Esophagus (tissue), 2 donors: Measurements from ENCODE around the gene USP2. TPM values are rescaled to one million over a fixed set of nuclear protein-coding genes. Genes with fewer than 3 reads are reported as not detected.
A peak's percentile ranks its signal among the peaks of the same experiment; 100 is the strongest.

Experiments
- H3K27ac ChIP-seq, 2 donors: one replicate each; pipeline ENCODE4 v1.5.1; 2013; ENCODE audit warnings: low read depth in 2 of 2, mild to moderate bottlenecking in 2 of 2, inconsistent platforms in 1 of 2, low read length in 1 of 2, moderate library complexity in 1 of 2
- H3K27me3 ChIP-seq, 2 donors: one replicate each; pipeline ENCODE4 v1.6.1; 2013; ENCODE audit warnings: low read length in 2 of 2, control low read depth in 1 of 2, mild to moderate bottlenecking in 1 of 2; ENCODE audit not compliant: insufficient read depth in 2 of 2, control insufficient read depth in 1 of 2
- H3K36me3 ChIP-seq, 2 donors: one replicate each; pipeline ENCODE4 v1.6.1; 2013; ENCODE audit warnings: low read length in 1 of 2; ENCODE audit not compliant: control insufficient read depth in 2 of 2, insufficient read depth in 2 of 2
- H3K4me1 ChIP-seq, 2 donors: one replicate each; pipeline ENCODE4 v1.6.1; 2013; ENCODE audit warnings: low read length in 1 of 2; ENCODE audit not compliant: control insufficient read depth in 2 of 2, insufficient read depth in 2 of 2
- H3K4me3 ChIP-seq, 2 donors: one replicate each; pipeline ENCODE4 v1.5.1; 2013; ENCODE audit warnings: low read length in 2 of 2, mild to moderate bottlenecking in 2 of 2, low read depth in 1 of 2, moderate library complexity in 1 of 2
- H3K9me3 ChIP-seq, 2 donors: one replicate each; pipeline ENCODE4 v1.6.1; 2013; ENCODE audit warnings: mild to moderate bottlenecking in 2 of 2, low read depth in 1 of 2, low read length in 1 of 2, moderate library complexity in 1 of 2; ENCODE audit not compliant: control insufficient read depth in 2 of 2, insufficient read depth in 1 of 2
- WGBS, 2 donors: extraction: QIAGEN DNeasy Blood & Tissue Kit; methylation state at CpG; one replicate each; pipeline ENCODE4 v1.1.7; 2013; 5-methylcytosine and 5-hydroxymethylcytosine counted together
- polyA plus RNA-seq, 2 donors: library from polyadenylated mRNA; stranded (reverse); fragments of 200-250 nt; gene quantifications; one replicate each; pipeline ENCODE4 v1.2.3, GENCODE V29; 2013
- donor health status: healthy with polysubstance abuse.
- donor health status: Bipolar disorder and iron deficiency.

The USP2 gene
- polyA plus RNA-seq, 2 donors = 2.1 to 4.9 TPM

DNA sequence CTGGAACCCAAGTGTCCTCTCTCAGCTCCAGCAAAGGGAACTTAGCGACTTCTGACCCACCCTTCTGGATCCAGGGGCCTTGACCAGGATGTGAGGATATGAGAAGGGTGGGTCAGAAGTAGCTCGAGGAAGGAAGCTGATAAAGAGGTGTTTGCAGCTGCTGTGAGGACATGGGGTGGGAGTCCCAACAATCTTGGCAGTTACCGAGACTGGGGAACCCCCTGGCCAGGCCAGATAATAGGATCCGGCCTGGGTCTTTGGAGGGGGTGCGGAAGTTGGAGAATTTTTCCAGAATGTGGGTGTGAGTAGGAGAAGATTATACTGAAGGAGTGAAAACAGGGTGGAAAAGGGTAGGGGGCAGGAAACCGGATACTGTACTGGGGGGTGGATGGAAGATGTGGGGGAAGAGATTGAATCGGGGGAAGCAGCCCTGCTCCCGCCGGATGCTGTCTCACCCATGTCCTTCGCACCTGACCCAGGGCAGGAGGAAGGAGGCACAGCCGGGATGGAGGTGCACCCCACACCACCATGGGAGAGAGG lies 61.7 kb downstream of the USP2 start:
- Histone ChIP-seq H3K4me3 (no peak overlapping the region), H3K4me1 (peaks cover 9 to 25% of the 10 kb centered on the region in 2 donors), H3K27me3 (no peaks in the 10 kb centered on the region), H3K9me3 (no peaks in the 10 kb centered on the region), H3K36me3 (peaks cover 0 to 2% of the 10 kb centered on the region in 2 donors), H3K27ac (peak overlapping the region; percentile 89 to 92)
- WGBS, 2 donors = 56 to 61% methylated on average over 11 of the region's 11 CpGs

DNA sequence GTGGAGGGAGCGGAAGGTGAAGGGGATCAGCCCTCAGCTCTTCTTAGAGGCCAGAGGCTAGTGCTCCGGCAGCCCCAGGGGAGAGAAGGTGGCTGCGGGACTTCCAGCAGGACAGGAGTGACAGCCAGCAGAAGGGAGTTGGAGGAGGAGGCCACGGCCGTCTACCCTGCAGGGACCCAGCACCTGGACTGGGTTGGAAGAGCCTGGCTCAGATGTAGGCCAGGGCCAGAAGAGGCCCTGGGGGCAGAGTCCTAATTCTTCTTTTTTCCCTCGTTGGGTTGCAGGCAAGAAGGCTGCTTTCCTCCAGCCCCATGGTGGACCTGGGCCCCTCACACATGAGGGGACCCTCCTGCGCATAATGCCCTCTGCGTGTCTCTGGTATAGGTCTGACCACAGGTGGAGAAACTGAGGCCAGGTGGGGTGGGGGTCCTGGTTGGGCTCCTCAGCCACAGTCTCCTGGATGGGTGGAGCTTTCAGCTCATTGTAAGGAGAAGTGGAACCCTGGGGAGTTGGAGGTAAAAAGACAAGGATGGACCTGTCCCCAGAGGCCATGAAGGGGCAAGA lies 62.3 kb downstream of the USP2 start:
- H3K4me1 ChIP-seq = peaks cover 9 to 25% of the 10 kb centered on the region in 2 donors
- no peaks in the 10 kb centered on the region for H3K9me3 ChIP-seq
- 68 to 80% methylated on average over 8 of the region's 8 CpGs for WGBS, 2 donors
- peaks cover 0 to 4% of the 10 kb centered on the region in 2 donors for H3K36me3 ChIP-seq
- H3K27ac ChIP-seq = peak overlapping the region; percentile 89 to 92
- H3K27me3 ChIP-seq = no peaks in the 10 kb centered on the region
- no peak overlapping the region for H3K4me3 ChIP-seq

DNA sequence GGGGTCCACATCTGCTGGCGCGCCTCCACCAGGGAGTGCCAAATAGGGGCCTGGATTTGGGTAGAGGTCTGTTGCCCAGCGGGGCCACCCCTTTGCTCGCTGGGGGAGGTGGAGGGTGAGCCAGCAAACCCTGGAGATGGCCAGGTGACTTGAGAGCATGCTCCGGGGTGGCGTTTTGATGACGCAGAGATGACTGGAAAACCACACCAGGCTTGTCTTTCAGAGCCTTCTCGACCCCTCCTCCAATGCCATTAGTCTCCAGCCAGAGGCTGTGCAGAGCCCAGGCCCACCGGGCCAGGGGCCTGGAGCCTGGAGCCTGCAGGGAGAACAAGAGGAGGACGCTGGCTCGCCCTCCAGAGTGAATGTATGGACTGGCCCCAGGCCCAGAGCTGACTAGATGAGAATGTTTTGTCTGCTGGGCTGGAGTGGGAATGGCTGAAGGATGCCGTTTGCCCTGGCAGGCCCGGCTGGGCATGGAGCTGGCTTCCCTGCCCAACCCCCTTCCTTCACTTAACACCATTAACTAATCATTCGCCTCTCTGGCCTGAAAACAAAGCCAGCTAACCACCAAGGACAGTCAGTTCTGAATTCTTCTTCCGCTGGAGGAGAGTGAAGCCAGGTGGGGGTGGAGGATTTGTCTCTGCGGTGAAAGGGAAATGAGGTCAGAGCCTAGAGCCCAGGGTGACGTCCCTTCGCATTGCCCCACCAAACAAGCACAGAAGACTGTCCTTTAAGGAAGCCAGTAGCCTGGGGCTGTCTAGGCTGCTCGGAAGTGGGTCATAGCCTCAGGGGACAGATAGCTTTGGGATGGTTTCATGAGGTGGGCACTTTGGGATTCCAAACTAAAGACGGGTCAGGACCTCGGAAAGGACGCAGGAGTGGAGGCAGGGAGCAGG lies 63.0 kb downstream of the USP2 start:
- Histone ChIP-seq H3K27ac (peak overlapping the region; percentile 89 to 92), H3K36me3 (peaks cover 0 to 4% of the 10 kb centered on the region in 2 donors), H3K4me1 (peaks cover 9 to 25% of the 10 kb centered on the region in 2 donors), H3K27me3 (no peaks in the 10 kb centered on the region), H3K4me3 (no peak overlapping the region), H3K9me3 (no peaks in the 10 kb centered on the region)
- WGBS, 2 donors = 46 to 61% methylated on average over 22 of the region's 22 CpGs

DNA sequence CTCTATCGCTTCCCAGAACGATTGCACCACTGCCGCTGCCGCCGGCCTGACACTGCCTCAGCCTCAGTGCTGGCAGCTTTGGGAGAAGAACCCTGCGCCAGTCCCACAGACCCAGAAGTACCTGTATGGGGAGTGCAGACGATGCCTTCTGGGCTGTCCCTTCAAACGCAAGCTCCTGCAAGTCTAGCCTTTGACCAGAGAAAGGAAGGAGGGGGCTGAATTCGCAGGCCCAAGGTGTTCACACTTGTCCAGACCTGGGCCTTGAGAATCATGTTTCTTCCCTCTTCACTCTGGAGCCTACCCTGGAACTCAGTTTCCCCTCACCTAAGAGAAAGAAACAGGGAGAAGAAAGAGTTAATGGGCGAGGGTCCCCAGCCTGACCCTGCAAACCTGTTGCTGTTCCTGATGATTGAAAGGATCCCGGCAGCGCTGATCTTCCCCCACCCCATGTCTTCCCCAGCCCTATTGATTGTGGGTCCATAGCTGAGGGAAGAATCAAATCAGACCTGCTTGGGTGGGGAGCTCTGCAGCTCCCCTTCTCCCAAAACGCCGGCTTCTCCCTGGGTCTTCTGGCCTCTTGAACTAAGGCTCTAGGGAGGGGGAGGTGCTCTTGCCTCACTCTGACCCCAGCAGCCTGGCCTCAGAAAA lies 63.8 kb downstream of the USP2 start:
- Histone ChIP-seq H3K36me3 (peaks cover 0 to 4% of the 10 kb centered on the region in 2 donors), H3K27me3 (no peaks in the 10 kb centered on the region), H3K4me3 (peak overlapping the region; percentile 13 to 57), H3K9me3 (no peaks in the 10 kb centered on the region), H3K27ac (peak overlapping the region; percentile 89 to 92), H3K4me1 (peaks cover 9 to 23% of the 10 kb centered on the region in 2 donors)
- 42 to 49% methylated on average over 14 of the region's 14 CpGs for WGBS, 2 donors

DNA sequence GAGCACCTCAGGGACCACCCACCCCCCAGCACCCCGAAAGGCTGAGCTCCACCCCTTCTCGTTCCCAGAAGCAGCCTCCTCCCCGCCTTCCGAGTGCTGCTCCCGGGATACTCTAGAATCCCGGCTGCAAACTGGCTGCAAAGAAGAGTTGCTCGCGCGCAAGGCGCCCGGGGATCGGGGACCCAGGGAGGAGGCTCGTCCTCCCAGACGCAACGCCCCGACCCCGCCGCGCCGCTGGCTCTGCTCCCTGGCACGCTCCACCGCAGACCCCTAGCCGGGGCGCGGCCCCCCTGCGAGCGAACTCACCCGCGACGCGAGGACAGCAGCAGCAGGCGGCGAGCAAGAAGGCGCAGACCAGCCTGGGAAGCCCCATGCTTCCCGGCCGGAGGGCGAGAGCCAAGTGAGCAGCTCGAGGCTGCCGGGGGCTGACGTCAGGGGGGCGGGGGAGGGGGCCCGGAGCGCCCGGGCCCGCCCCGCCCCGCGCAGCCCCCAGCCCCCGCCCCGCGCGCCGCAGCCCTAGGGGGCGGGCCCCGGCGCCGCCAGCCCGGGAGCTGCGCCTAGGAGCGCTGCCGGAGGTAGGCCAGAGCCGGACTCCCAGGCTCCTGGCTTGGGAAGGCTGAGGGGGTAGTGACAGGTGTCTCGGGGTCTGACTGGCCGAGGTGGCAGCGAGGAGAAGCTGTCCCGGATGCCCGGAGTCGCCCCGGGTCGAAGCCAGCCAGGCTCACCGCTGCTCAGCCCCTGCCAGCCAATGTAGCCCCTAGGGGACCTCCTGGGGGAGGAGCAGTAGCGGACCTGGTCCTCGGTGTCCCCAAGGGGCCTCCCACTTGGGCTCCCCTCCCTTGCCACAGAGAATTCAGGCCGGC lies 64.5 kb downstream of the USP2 start, which contains the start of gene MCAM:
TSS of gene MCAM (minus strand) at position 402 of the 863 bp plus-strand sequence. CDS start at position 373, 29 bp downstream.
- Histone ChIP-seq H3K9me3 (no peaks in the 10 kb centered on the region), H3K4me3 (peak within 1 kb of the TSS; percentile 57 to 58), H3K27me3 (no peaks in the 10 kb centered on the region), H3K36me3 (peaks cover 0 to 4% of the 10 kb centered on the region in 2 donors), H3K4me1 (peaks cover 9 to 23% of the 10 kb centered on the region in 2 donors), H3K27ac (peak within 1 kb of the TSS; percentile 90 to 92)
- WGBS, 2 donors = 1 to 5% methylated on average over 44 to 74 of the region's 74 CpGs

DNA sequence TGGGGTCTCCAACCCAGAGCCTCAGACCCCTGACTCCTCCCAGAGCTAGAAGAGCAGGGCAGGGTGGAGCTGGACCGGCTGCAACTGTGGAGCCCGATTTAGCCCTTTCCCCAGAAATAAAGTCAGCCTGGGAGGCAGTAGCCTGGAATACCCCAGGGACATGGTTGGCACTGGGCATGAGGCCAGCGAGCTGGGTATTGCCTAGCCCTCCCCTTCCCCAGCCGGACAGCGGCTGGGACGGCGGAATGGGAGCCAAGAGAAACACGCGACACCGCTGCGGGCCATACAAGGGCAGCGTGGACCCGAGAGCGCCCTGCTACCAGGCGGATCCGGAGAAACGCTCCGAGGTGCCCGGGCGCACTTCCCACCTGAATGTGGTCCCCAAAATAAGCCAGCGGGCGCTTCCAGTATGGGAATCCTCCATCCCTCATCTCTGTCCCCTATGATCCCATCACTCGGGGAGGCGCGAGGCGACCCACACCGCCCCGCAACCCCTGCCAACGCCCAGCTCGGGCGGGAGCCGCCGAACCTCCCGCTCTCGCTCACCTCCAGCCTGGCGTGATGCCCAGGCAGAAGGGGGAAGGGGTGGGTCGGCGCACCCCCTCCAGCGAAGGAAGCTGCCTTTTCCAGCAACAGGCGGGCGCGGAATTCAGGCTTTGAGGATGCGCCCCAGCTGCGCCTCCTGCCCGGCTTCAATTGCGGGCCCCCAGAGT lies 65.3 kb downstream of the USP2 start:
- H3K27me3 ChIP-seq = no peaks in the 10 kb centered on the region
- peak overlapping the region; percentile 90 to 92 for H3K27ac ChIP-seq

GRCh38 chr11:119315131-119316015 lies 66.1 kb downstream of the USP2 start:
- Histone ChIP-seq H3K4me3 (peak overlapping the region; percentile 57 to 58), H3K9me3 (no peaks in the 10 kb centered on the region), H3K27ac (peak overlapping the region; percentile 90 to 92), H3K27me3 (no peaks in the 10 kb centered on the region), H3K4me1 (peaks cover 9 to 27% of the 10 kb centered on the region in 2 donors), H3K36me3 (peaks cover 0 to 4% of the 10 kb centered on the region in 2 donors)
- 6 to 8% methylated on average over 29 of the region's 29 CpGs for WGBS, 2 donors

More for the DNA sequence above, 65.3 kb downstream of the USP2 start:
- WGBS, 2 donors = 0 to 1% methylated on average over 36 to 46 of the region's 46 CpGs
- Histone ChIP-seq H3K36me3 (peaks cover 0 to 4% of the 10 kb centered on the region in 2 donors), H3K9me3 (no peaks in the 10 kb centered on the region), H3K4me3 (peak overlapping the region; percentile 57 to 58), H3K4me1 (peaks cover 9 to 25% of the 10 kb centered on the region in 2 donors)

GRCh38 chr11:119314726-119315125 lies 66.8 kb downstream of the USP2 start:
- Histone ChIP-seq H3K9me3 (no peaks in the 10 kb centered on the region), H3K27me3 (no peaks in the 10 kb centered on the region), H3K4me3 (peak overlapping the region in 1 of 2 donors; percentile 32), H3K36me3 (peaks cover 0 to 4% of the 10 kb centered on the region in 2 donors), H3K4me1 (peaks cover 9 to 27% of the 10 kb centered on the region in 2 donors), H3K27ac (peak overlapping the region; percentile 64 to 90)
- 62 to 72% methylated on average over 18 of the region's 18 CpGs for WGBS, 2 donors
